K562 (cell line): ENCODE data around the gene KDM4C. TPM values are rescaled to one million over a fixed set of nuclear protein-coding genes. Genes with fewer than 3 reads are reported as not detected.
A peak's percentile ranks its signal among the peaks of the same experiment; 100 is the strongest.

Experiments
- ATAC-seq: fragments of 200-7000 bp; cut with Tn5 transposase; 3 replicates; pipeline ENCODE4 v1.9.1; 2020; ENCODE audit warnings: moderate library complexity
- BruUV-seq: library from RNA; stranded (reverse); fragments of 400-500 nt; replicated peaks from 2 replicates; lab custom pipeline; 2021; lab: Mats Ljungman, UMichigan
- CTCF ChIA-PET: fragments of 300-600 bp; formaldehyde crosslinking; extraction: SDS; loops from one replicate; lab custom pipeline; 2021; ENCODE audit warnings: low intra/inter-chr PET ratio; lab: Yijun Ruan, JAX
- POLR2A ChIA-PET: fragments of 300-600, 350-650 bp; sonication (Branson Sonifier 250); formaldehyde crosslinking; extraction: SDS; loops from one replicate; lab custom pipeline; 2021; ENCODE audit warnings: antibody characterized with exemption, inconsistent platforms; lab: Yijun Ruan, JAX
- DNase-seq, 4 experiments: peaks; one replicate each; pipeline versions ENCODE4 v3.0.0 to v3.0.0-alpha.2; 2011 to 2018; ENCODE audit warnings: low spot score in 3 of 4, mixed read lengths in 3 of 4; ENCODE audit errors: extremely low read depth in 1 of 4
- FAIRE-seq: peaks from 2 replicates; lab custom pipeline; 2011; peaks lifted over from hg19 to GRCh38; lab: Jason Lieb, UNC
- H2AFZ ChIP-seq: 2 replicates; pipeline ENCODE4 v1.6.0; 2011; ENCODE audit warnings: low read depth, low read length, control low read depth, inconsistent platforms
- H3K27ac ChIP-seq: fragments of 200-600 bp; 3 replicates; pipeline ENCODE4 v1.8.0; 2011; ENCODE audit warnings: low read depth, mild to moderate bottlenecking, control low read depth, inconsistent platforms, low read length, moderate library complexity, mixed read lengths; ENCODE audit errors: extremely low read depth
- H3K27me3 ChIP-seq, 2 experiments: fragments of 300-600 bp in 1 of 2; 2 replicates in 1 of 2; 3 replicates in 1 of 2; pipeline versions ENCODE4 v1.6.0 to v1.8.0; 2011; ENCODE audit warnings: inconsistent platforms in 2 of 2, low read length in 2 of 2, mild to moderate bottlenecking in 1 of 2, mixed read lengths in 1 of 2, moderate library complexity in 1 of 2; ENCODE audit not compliant: control insufficient read depth in 2 of 2, insufficient read depth in 2 of 2
- H3K36me3 ChIP-seq: fragments of 300-600 bp; 3 replicates; pipeline ENCODE4 v1.8.0; 2011; ENCODE audit warnings: mild to moderate bottlenecking, low read length, inconsistent platforms; ENCODE audit not compliant: control insufficient read depth, insufficient read depth
- H3K4me1 ChIP-seq, 2 experiments: fragments of 200-600 bp in 1 of 2; replicated peaks in 1 of 2; 2 replicates in 1 of 2; 3 replicates in 1 of 2; pipeline versions ENCODE4 v1.5.1 to v1.8.0; 2011; ENCODE audit warnings: inconsistent platforms in 2 of 2, low read length in 2 of 2, mild to moderate bottlenecking in 1 of 2, mixed read lengths in 1 of 2, moderate library complexity in 1 of 2; ENCODE audit not compliant: control insufficient read depth in 2 of 2, insufficient read depth in 2 of 2
- H3K4me2 ChIP-seq: 2 replicates; pipeline ENCODE4 v1.6.1; 2011; ENCODE audit warnings: low read length, control low read depth, inconsistent platforms, mixed read lengths; ENCODE audit not compliant: insufficient read depth
- H3K4me3 ChIP-seq: fragments of 200-600 bp; sonication (generic), shearing (Covaris generic); 2 replicates; pipeline ENCODE4 v1.5.1; 2016; ENCODE audit warnings: control low read depth, inconsistent platforms
- H3K79me2 ChIP-seq: fragments of 200-600 bp; 3 replicates; pipeline ENCODE4 v1.8.0; 2011; ENCODE audit warnings: low read length, inconsistent platforms; ENCODE audit not compliant: control insufficient read depth, insufficient read depth
- H3K9ac ChIP-seq, 2 experiments: 2 replicates each; pipeline versions ENCODE4 v1.6.0 to v1.6.1; 2011; ENCODE audit warnings: low read depth in 2 of 2, low read length in 2 of 2, control low read depth in 1 of 2, inconsistent platforms in 1 of 2, mild to moderate bottlenecking in 1 of 2, mixed read lengths in 1 of 2; ENCODE audit not compliant: insufficient read depth in 1 of 2
- H3K9me1 ChIP-seq: one replicate; pipeline ENCODE4 v1.6.0; 2011; ENCODE audit warnings: inconsistent platforms, mild to moderate bottlenecking, low read length, moderate library complexity; ENCODE audit not compliant: control insufficient read depth, insufficient read depth
- H3K9me3 ChIP-seq: replicated peaks from 2 replicates; pipeline ENCODE4 v1.5.1; 2011; ENCODE audit warnings: low read depth, low read length, inconsistent platforms; ENCODE audit not compliant: control insufficient read depth, insufficient read depth
- H4K20me1 ChIP-seq: replicated peaks from 2 replicates; pipeline ENCODE4 v1.6.1; 2011; ENCODE audit warnings: low read length, inconsistent platforms, mixed read lengths; ENCODE audit not compliant: control insufficient read depth, insufficient read depth
- CTCF ChIP-seq, 3 experiments: IDR thresholded peaks in 2 of 3; conservative IDR thresholded peaks in 1 of 3; 2 replicates each; pipeline ENCODE4 v1.5.1; 2011 to 2012; ENCODE audit warnings: low read length in 3 of 3, mild to moderate bottlenecking in 3 of 3, control low read depth in 2 of 3, improper control_type of control experiment in 1 of 3, inconsistent platforms in 1 of 3, low read depth in 1 of 3, mixed read lengths in 1 of 3, moderate library complexity in 1 of 3; ENCODE audit not compliant: insufficient read depth in 2 of 3
- RAD21 ChIP-seq, 2 experiments: fragments of 250-450 bp in 1 of 2; fragments of 450-650 bp in 1 of 2; sonication (Bioruptor Pico) in 1 of 2; formaldehyde crosslinking in 1 of 2; IDR thresholded peaks in 1 of 2; conservative IDR thresholded peaks in 1 of 2; 2 replicates each; pipeline versions ENCODE4 v1.4.0 to v1.8.0; 2020 to 2022; ENCODE audit warnings: mild to moderate bottlenecking in 2 of 2, moderate library complexity in 1 of 2
- ZEB2 ChIP-seq: fragments of 450-650 bp; IDR thresholded peaks from 2 replicates; pipeline ENCODE4 v1.6.1; 2016
- WGBS: fragments of 100-300 bp; shearing (Covaris generic); methylation state at CpG from one replicate; pipeline ENCODE4 v1.1.6; 2016; ENCODE audit warnings: low coverage, mixed read lengths; ENCODE audit not compliant: insufficient coverage; ENCODE audit errors: missing lambda C conversion rate; 5-methylcytosine and 5-hydroxymethylcytosine counted together
- in situ Hi-C: fragments of 300-500 bp; cut with MboI; formaldehyde crosslinking; loops from 4 replicates; pipeline ENCODE4 v1.15.0; 2018; ENCODE audit warnings: inconsistent platforms, mixed read lengths
- intact Hi-C: fragments of 100-400 bp; cut with micrococcal nuclease; formaldehyde crosslinking; loops from 2 replicates; pipeline ENCODE4 v1.14.2; 2022
- polyA plus RNA-seq, 8 experiments: library from polyadenylated mRNA; depleted of rRNA in 4 of 8; stranded (reverse) in 5 of 8; unstranded in 3 of 8; fragments of >200 nt; fragmentation: Nextera tagmentation in 2 of 8; fragmentation: Illumina TruSeq in 1 of 8; extraction: Ambion mirVana in 2 of 8; extraction: Trizol in 1 of 8; gene quantifications; 2 replicates each; pipeline versions ENCODE4 v1.2.1 to v1.2.3, GENCODE V29; 2011 to 2014; ENCODE audit warnings: inconsistent platforms in 1 of 8, missing spikeins in 1 of 8
- total RNA-seq, 7 experiments: library from RNA; depleted of rRNA in 6 of 7; stranded (reverse); fragments of >200 nt in 6 of 7; fragmentation: Illumina TruSeq in 2 of 7; extraction: Trizol in 2 of 7; gene quantifications; 2 replicates each; pipeline versions ENCODE4 v1.2.1 to v1.2.3, GENCODE V29; 2011 to 2021; ENCODE audit warnings: low replicate concordance in 1 of 7

Gene KDM4C
- total and polyA plus RNA-seq, 9 of the 15 experiments (the other 6 are each of a cell fraction or from before 2014, with no cell fraction given), result 5.4 to 17.0 (median 12.6) TPM

GRCh38 chr9:6910032-6910431, 152.3 kb downstream of the KDM4C start:
- intact Hi-C loops, result loop anchor here (1.0 kb wide), 1 partner anchor 276 kb away; no protein-coding TSS in a partner anchor
- ATAC-seq, result peak; percentile 68; the same call in 2 of the 3 replicates
- Histone ChIP-seq H2AFZ (no peak overlapping the region), H3K9ac (no peak overlapping the region), H3K27ac (no peak overlapping the region), H3K79me2 (no peaks in the 10 kb centered on the region; the same call in 2 of the 3 replicates), H3K4me3 (no peak overlapping the region), H3K4me1 (no peaks in the 10 kb centered on the region; a peak in 2 of 5 replicates), H3K9me1 (no peaks in the 10 kb centered on the region), H3K36me3 (no peaks in the 10 kb centered on the region; the same call in 2 of the 3 replicates), H3K27me3 (no peaks in the 10 kb centered on the region), H3K4me2 (no peak overlapping the region), H3K9me3 (no peaks in the 10 kb centered on the region), H4K20me1 (no peaks in the 10 kb centered on the region)
- peak; percentile 37 for FAIRE-seq
- ChIA-PET CTCF (interaction anchor here (0.7 kb wide), 1 partner anchor 324 kb away, joined by 3 read pairs; no protein-coding TSS in a partner anchor), POLR2A (no interaction called here)
- in situ Hi-C loops, result loop anchor here (25.0 kb wide), 1 partner anchor 277 kb away; no protein-coding TSS in a partner anchor
- 0% methylated on average over 2 of the region's 2 CpGs for WGBS
- TF ChIP-seq CTCF (IDR thresholded peaks at IDR 0.05 in 2 of 3, conservative IDR thresholded peaks at IDR 0.05 in 1 of 3; ENCODE audit: insufficient read depth in 2 of 3, low read depth in 1 of 3, low read length in 3 of 3) (peak; percentile 20 to 57 (median 21); a peak in 3 of 6 replicates), RAD21 (CRISPR knock-in tag; conservative IDR thresholded peaks at IDR 0.05 in 1 of 2, IDR thresholded peaks at IDR 0.05 in 1 of 2) (peak; percentile 18 to 55; a peak in 2 of 4 replicates), ZEB2 (no peak)
- no TSS peak for BruUV-seq
- DNase-seq, result peak in 1 of 4 experiments; percentile 30
